NCI-H82 (cell line): ENCODE measurements around the gene GRIN1.
"Not testable (repeated sequence)": the region's sequence is repeated elsewhere in the genome, so short reads cannot be mapped to it uniquely, and the experiment has no call there.

Experiments used
- DNase-seq: peaks from one replicate; lab custom pipeline; 2025; lab: John Stamatoyannopoulos, UW

Gene GRIN1

GRCh38 chr9:137111788-137112563 is 27.0 kb upstream of the GRIN1 start:
- no peak for DNase-seq

DNA sequence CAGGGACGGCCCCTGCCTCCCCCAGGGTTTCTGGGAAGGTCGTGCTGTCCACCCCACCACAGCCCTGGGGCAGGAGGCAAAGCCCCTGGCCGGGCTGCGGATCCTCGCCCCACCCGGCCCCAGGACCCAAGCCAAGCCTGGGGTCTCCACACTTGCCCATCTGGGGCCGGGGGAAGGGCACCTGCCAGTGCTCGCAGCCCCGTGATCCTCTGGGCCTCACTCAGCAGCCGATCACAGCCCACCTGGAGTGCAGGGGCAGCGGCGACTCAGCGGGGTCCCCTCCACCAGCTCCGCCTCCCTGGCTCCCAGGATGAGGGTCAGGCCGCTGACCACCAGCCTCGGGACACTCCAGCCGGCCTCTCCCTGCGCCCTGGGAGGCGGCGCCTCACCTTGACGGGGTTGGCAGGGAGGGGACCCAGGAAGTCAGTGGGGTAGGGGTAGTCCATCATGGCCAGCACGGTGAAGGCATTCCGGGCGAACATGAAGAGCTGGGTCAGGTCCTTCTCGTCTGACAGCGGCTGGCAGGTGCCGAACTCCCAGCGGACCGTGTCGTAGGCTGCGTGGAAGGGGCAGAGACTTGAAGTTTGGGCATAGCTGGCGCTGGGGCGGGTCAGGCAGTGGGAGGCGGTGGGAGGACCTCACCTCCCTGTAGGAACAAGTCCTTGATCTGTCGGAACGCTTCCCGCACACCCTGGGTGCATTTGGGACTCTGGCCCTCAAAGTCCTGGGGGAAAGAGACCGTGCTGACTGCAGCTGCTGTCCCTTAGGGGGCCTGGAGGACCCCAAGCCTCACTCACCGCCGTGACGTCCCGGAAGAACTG is 26.2 kb upstream of the GRIN1 start:
- no peak for DNase-seq

DNA sequence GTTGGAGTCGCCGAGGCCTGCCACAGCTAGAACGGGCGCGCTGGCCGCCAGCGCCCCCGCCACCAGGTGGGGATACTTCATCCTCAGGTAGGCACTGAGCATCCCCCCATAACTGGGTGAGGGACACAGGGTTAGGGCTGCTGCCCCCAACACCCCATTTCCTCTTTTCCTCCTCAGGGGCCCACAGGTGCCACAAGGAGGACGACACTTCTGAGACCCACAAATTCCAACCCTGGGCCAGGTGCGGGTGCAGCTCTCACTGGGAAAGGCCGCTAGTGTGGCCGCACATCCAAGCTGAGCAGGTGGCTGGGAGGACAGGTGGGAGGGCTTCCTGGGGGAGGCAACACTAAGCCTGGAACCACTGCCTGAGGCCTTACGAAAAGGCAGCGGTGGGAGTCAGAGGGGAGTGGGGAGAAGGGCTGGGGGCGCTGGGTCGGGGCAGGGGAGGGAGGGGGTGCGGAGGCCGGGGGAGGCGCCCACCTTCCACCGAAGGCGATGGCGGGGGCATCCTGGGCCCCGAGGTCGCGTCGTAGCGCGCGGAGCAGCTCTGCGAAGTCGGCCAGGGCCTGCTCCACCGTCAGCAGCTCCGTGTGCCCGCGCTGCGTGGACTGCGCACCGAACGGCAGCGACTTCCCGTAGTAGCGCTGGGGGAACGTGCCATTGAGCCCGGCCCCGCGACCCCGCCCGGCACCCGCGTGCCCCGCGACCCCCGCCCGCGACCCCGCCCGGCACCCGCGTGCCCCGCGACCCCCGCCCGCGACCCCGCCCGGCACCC is 25.4 kb upstream of the GRIN1 start:
- peak; percentile 35 for DNase-seq

GRCh38 chr9:137114220-137114612 is 24.7 kb upstream of the GRIN1 start:
- DNase-seq: peak; percentile 42

DNA sequence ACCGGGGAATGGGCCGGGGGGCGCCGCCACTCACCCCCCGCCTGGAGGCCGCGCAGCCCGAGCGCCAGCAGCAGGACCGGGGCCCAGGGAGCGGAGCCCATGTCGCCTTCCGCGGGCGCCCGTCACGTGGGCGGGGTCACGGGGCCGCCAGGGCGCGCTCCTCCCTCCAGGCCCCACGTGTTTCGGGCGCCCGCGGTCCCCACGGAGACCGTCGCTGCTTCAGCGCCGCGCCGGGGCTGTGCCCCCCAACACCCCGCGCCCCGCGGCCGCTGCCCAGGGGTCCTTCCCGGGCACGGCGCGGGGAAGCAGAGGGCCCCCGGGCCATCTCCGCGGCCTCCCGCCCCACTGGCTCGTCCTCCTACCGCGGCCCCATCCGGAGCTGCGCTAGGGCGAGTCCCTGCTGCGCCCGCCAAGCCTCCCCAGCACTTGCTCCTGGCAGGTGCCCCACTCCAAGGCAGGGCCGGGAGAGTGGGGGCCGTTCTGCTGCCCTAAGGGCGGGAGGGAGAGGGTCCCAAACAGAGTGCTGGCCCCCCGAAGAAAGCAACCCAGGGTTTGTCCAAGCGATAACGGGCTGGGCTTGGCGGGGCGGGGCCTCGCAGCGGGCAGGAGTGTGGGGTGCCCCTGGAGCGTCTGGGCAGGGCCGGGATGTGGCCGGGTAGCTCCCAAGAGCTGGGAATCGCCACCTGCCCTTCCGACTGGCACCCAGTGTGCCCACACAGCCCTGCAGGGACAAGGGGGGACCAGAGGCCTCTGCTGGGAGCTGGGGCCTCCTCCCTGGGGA is 24.2 kb upstream of the GRIN1 start, which contains the start of gene DPP7:
Gene DPP7 (minus strand): TSS at position 121 of the 781 bp plus-strand sequence. CDS start 20 bp downstream, at position 101.
- DNase-seq: peak; percentile 70

- DNase-seq: no peak
Measured at GRCh38 chr9:137115394-137116026, 23.4 kb upstream of the GRIN1 start.

GRCh38 chr9:137116027-137116507 is 22.9 kb upstream of the GRIN1 start:
- no peak for DNase-seq

DNA sequence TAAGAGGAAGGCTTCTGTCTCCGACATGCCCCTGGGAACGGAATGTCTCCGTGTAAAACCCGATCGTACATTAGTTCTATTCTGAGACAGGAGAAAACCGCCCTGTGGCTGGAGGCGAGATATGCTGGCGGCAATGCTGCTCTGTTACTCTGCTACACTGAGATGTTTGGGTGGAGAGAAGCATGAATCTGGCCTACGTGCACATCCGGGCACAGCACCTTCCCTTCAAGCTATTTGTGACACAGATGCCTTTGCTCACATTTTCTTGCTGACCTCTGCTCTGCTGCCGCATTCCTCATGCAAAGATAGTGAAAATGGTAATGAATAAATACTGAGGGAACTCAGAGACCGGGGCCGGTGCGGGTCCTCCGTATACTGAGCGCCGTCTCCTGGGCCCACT is 22.2 kb upstream of the GRIN1 start:
- DNase-seq: no peak

- DNase-seq: no peak
Measured at GRCh38 chr9:137117269-137117731, 21.7 kb upstream of the GRIN1 start.

GRCh38 chr9:137118092-137118603 is 20.8 kb upstream of the GRIN1 start:
- DNase-seq: not testable (repeated sequence)

GRCh38 chr9:137121927-137122795 is 16.8 kb upstream of the GRIN1 start:
- peak; percentile 16 for DNase-seq

- DNase-seq: not testable (repeated sequence)
Measured at GRCh38 chr9:137122796-137123467, 16.0 kb upstream of the GRIN1 start.

- no peak for DNase-seq
Measured at GRCh38 chr9:137123468-137123837, 15.5 kb upstream of the GRIN1 start.

DNA sequence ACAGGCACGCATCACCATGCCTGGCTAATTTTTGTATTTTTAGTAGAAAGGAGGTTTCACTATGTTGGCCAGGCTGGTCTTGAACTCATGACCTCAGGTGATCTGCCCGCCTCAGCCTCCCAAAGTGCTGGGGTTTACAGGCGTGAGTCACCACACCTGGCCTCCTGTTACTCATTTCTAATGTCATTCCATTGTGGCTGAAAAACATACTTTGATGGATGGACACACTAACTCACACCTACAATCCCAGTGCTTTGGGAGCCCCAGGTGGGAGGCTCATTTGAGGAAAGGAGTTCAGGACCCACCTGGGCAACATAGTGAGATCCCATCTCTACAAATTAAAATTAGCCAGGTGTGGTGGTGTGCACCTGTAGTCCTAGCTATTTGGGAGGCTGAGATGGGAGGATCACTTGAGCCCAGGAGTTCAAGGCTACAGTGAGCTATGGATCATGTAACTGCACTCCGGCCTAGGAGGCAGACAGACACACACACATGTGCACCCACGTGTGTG is 14.9 kb upstream of the GRIN1 start:
- DNase-seq: not testable (repeated sequence)

DNA sequence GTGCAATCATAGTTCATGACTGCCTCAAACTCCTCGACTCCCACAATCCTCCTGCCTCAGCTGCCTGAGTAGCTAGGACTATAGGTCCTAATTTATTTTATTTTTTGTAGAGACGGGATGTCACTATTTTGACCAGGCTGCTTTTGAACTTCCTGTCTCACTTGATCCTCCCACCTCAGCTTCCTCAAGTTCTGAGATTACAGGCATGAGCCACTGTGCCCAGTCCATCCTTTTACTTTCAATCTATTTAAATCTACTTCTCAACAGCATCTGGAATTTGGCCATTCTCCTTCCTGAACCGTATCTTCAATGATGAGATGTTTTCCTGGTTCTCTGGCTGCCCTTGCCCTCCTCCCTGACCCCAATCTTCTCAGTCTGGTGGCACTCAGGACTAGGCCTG is 12.2 kb upstream of the GRIN1 start:
- DNase-seq: no peak

- DNase-seq: no peak
Measured at GRCh38 chr9:137127301-137128157, 11.4 kb upstream of the GRIN1 start.

- DNase-seq: no peak
Measured at GRCh38 chr9:137128158-137128861, 10.6 kb upstream of the GRIN1 start.
